Uterus (tissue), 4 donors: ENCODE measurements around the gene UNC13A. TPM values are rescaled to one million over a fixed set of nuclear protein-coding genes. Genes with fewer than 3 reads are reported as not detected.
A peak's percentile ranks its signal among the peaks of the same experiment; 100 is the strongest.

Experiments
- DNase-seq, 2 donors: peaks; one replicate each; pipeline ENCODE4 v3.0.0-alpha.2; 2019 to 2020
- H3K27ac ChIP-seq, 2 donors: fragments of 200-600 bp; sonication (generic); 1 replicate in 1 of 2; 2 replicates in 1 of 2; pipeline ENCODE4 v1.5.1; 2016 to 2018
- H3K27me3 ChIP-seq, 2 donors: fragments of 200-600 bp; sonication (generic); one replicate each; pipeline ENCODE4 v1.5.1; 2018 to 2019; ENCODE audit warnings: control low read depth in 1 of 2
- H3K36me3 ChIP-seq, 2 donors: fragments of 200-600 bp; sonication (generic); one replicate each; pipeline ENCODE4 v1.5.1; 2019; ENCODE audit warnings: control low read depth in 1 of 2
- H3K4me1 ChIP-seq, 2 donors: fragments of 200-600 bp; sonication (generic); one replicate each; pipeline ENCODE4 v1.5.1; 2018 to 2019; ENCODE audit warnings: control low read depth in 1 of 2
- H3K4me3 ChIP-seq, 2 donors: fragments of 200-600 bp; sonication (generic); 1 replicate in 1 of 2; 2 replicates in 1 of 2; pipeline ENCODE4 v1.5.1; 2018 to 2019; ENCODE audit warnings: mild to moderate bottlenecking in 1 of 2
- H3K9me3 ChIP-seq, 2 donors: fragments of 200-600 bp; sonication (generic); one replicate each; pipeline ENCODE4 v1.5.1; 2019; ENCODE audit warnings: control low read depth in 1 of 2
- CTCF ChIP-seq, 4 experiments: fragments of 200-600 bp in 2 of 4; fragments of 450-650 bp in 2 of 4; sonication (generic) in 2 of 4; IDR thresholded peaks; one replicate each; pipeline ENCODE4 v1.5.1; 2016 to 2019; ENCODE audit warnings: antibody characterized with exemption in 4 of 4, mild to moderate bottlenecking in 2 of 4, moderate library complexity in 1 of 4
- POLR2A ChIP-seq, 2 donors: fragments of 450-650 bp; IDR thresholded peaks; one replicate each; pipeline ENCODE4 v1.6.1; 2016; ENCODE audit warnings: antibody characterized with exemption in 2 of 2, mild to moderate bottlenecking in 1 of 2, moderate library complexity in 1 of 2
- intact Hi-C: fragments of 100-400 bp; cut with DNase I; formaldehyde crosslinking; loops from one replicate; pipeline ENCODE4 v1.15.1; 2023; ENCODE audit warnings: low total_unique reads
- total RNA-seq, 4 donors: library from RNA; depleted of rRNA in 3 of 4; stranded (reverse); fragments of >200 nt in 3 of 4; gene quantifications; one replicate each; pipeline versions ENCODE4 v1.1.0 to v1.2.4, GENCODE V29; 2014 to 2023
- donor health status: DM: yes; HTN: yes; CAD: no.

UNC13A gene
- total RNA-seq, 4 donors from 2014 or later, result 0.21 to 0.35 (median 0.29) TPM; not detected in 1

- H3K9me3 ChIP-seq, result no peaks in the 10 kb centered on the region
- TF ChIP-seq POLR2A (IDR thresholded peaks at IDR 0.05) (no peak), CTCF (IDR thresholded peaks at IDR 0.05) (no peak)
- H3K4me1 ChIP-seq, result no peaks in the 10 kb centered on the region
- H3K27me3 ChIP-seq, result no peaks in the 10 kb centered on the region
- DNase-seq, result no peak
- H3K4me3 ChIP-seq, result no peak overlapping the region
- H3K27ac ChIP-seq, result no peak overlapping the region
- intact Hi-C loops, result no loop called here
- H3K36me3 ChIP-seq, result no peaks in the 10 kb centered on the region
Measured at GRCh38 chr19:17669419-17669818, 18.7 kb downstream of the UNC13A start.

GRCh38 chr19:17665058-17665457, 23.1 kb downstream of the UNC13A start:
- no peak for TF ChIP-seq POLR2A (IDR thresholded peaks at IDR 0.05)
- TF ChIP-seq CTCF (IDR thresholded peaks at IDR 0.05), result no peak
- Histone ChIP-seq H3K4me3 (no peak overlapping the region), H3K27ac (no peak overlapping the region), H3K27me3 (no peaks in the 10 kb centered on the region), H3K4me1 (no peaks in the 10 kb centered on the region), H3K36me3 (no peaks in the 10 kb centered on the region), H3K9me3 (no peaks in the 10 kb centered on the region)
- no peak for DNase-seq
- intact Hi-C loops, result no loop called here

- no peaks in the 10 kb centered on the region for H3K4me1 ChIP-seq
- no peak overlapping the region for H3K27ac ChIP-seq
- H3K36me3 ChIP-seq, result no peaks in the 10 kb centered on the region
- intact Hi-C loops, result no loop called here
- no peak for DNase-seq
- no peak overlapping the region for H3K4me3 ChIP-seq
- H3K9me3 ChIP-seq, result no peaks in the 10 kb centered on the region
- TF ChIP-seq CTCF (IDR thresholded peaks at IDR 0.05) (no peak), POLR2A (IDR thresholded peaks at IDR 0.05) (no peak)
- H3K27me3 ChIP-seq, result no peaks in the 10 kb centered on the region
Measured at GRCh38 chr19:17659996-17660395, 28.2 kb downstream of the UNC13A start.

GRCh38 chr19:17658666-17659065, 29.5 kb downstream of the UNC13A start:
- Histone ChIP-seq H3K27me3 (no peaks in the 10 kb centered on the region), H3K4me1 (no peaks in the 10 kb centered on the region), H3K4me3 (no peak overlapping the region), H3K27ac (peak overlapping the region in 1 of 2 donors; percentile 55), H3K36me3 (no peaks in the 10 kb centered on the region), H3K9me3 (no peaks in the 10 kb centered on the region)
- no peak for DNase-seq
- intact Hi-C loops, result no loop called here
- TF ChIP-seq CTCF (IDR thresholded peaks at IDR 0.05) (no peak), POLR2A (IDR thresholded peaks at IDR 0.05) (no peak)

GRCh38 chr19:17658240-17658639, 29.9 kb downstream of the UNC13A start:
- no peak overlapping the region for H3K27ac ChIP-seq
- no peaks in the 10 kb centered on the region for H3K4me1 ChIP-seq
- no peak for DNase-seq
- no peaks in the 10 kb centered on the region for H3K9me3 ChIP-seq
- H3K27me3 ChIP-seq, result no peaks in the 10 kb centered on the region
- TF ChIP-seq CTCF (IDR thresholded peaks at IDR 0.05) (no peak), POLR2A (IDR thresholded peaks at IDR 0.05) (no peak)
- intact Hi-C loops, result no loop called here
- no peaks in the 10 kb centered on the region for H3K36me3 ChIP-seq
- H3K4me3 ChIP-seq, result no peak overlapping the region
